Mesothelial cell of epicardium (in vitro differentiated cells): ENCODE data around the gene PSME2. TPM values are rescaled to one million over a fixed set of nuclear protein-coding genes. Genes with fewer than 3 reads are reported as not detected.

ENCODE experiments used
- DNase-seq, 2 experiments: peaks; one replicate each; pipeline ENCODE4 v3.0.0; 2021; ENCODE audit warnings: low spot score in 2 of 2; ENCODE audit not compliant: unreplicated experiment in 2 of 2
- H3K27ac Mint-ChIP-seq: 2 replicates; pipeline ENCODE4 v1.8.0; 2021; ENCODE audit warnings: mixed read lengths
- H3K27me3 Mint-ChIP-seq: 2 replicates; pipeline ENCODE4 v1.8.0; 2021; ENCODE audit warnings: low read depth, mixed read lengths
- H3K36me3 Mint-ChIP-seq: 2 replicates; pipeline ENCODE4 v1.8.0; 2021; ENCODE audit warnings: mixed read lengths
- H3K4me1 Mint-ChIP-seq: 2 replicates; pipeline ENCODE4 v1.8.0; 2021; ENCODE audit warnings: mixed read lengths
- H3K4me3 Mint-ChIP-seq: 2 replicates; pipeline ENCODE4 v1.8.0; 2021; ENCODE audit warnings: mild to moderate bottlenecking, moderate library complexity, mixed read lengths
- H3K9me3 Mint-ChIP-seq: 2 replicates; pipeline ENCODE4 v1.8.0; 2021; ENCODE audit warnings: mixed read lengths
- CTCF ChIP-seq: fragments of 200-600 bp; sonication (generic); IDR thresholded peaks from one replicate; pipeline ENCODE4 v1.5.0; 2021; ENCODE audit warnings: antibody characterized with exemption; ENCODE audit not compliant: unreplicated experiment
- total RNA-seq: library from RNA; stranded (reverse); gene quantifications from 3 replicates; pipeline ENCODE4 v1.2.1, GENCODE V29; 2021

PSME2 gene
- total RNA-seq, 1 donor from 2014 or later, result 148 TPM

GRCh38 chr14:24138396-24139271 lies 7.8 kb downstream of the PSME2 start:
- H3K4me1 Mint-ChIP-seq, result peaks cover 46% of the 10 kb centered on the region
- peak overlapping the region; percentile 93 for H3K4me3 Mint-ChIP-seq
- peak overlapping the region; percentile 66 for H3K27ac Mint-ChIP-seq
- no peak for DNase-seq
- no peaks in the 10 kb centered on the region for H3K9me3 Mint-ChIP-seq
- H3K27me3 Mint-ChIP-seq, result no peaks in the 10 kb centered on the region
- no peak for TF ChIP-seq CTCF
- H3K36me3 Mint-ChIP-seq, result peaks cover 7% of the 10 kb centered on the region

GRCh38 chr14:24137529-24138395 lies 8.6 kb downstream of the PSME2 start:
- Mint-ChIP-seq H3K27me3 (no peaks in the 10 kb centered on the region), H3K4me3 (peak overlapping the region; percentile 93), H3K36me3 (peaks cover 7% of the 10 kb centered on the region), H3K4me1 (peaks cover 42% of the 10 kb centered on the region), H3K27ac (peak overlapping the region; percentile 88), H3K9me3 (no peaks in the 10 kb centered on the region)
- TF ChIP-seq CTCF, result no peak
- DNase-seq, result no peak

- no peaks in the 10 kb centered on the region for H3K27me3 Mint-ChIP-seq
Observed at GRCh38 chr14:24136684-24137528, 9.5 kb downstream of the PSME2 start.

GRCh38 chr14:24135834-24136683 lies 10.4 kb downstream of the PSME2 start, which contains the start of gene PSME1:
PSME1 (plus strand) TSS chr14:24136194; CDS start chr14:24136263, 69 bp downstream.
- TF ChIP-seq CTCF, result no peak
- Mint-ChIP-seq H3K9me3 (no peaks in the 10 kb centered on the region), H3K36me3 (peaks cover 7% of the 10 kb centered on the region), H3K4me3 (peak within 1 kb of the TSS; percentile 83), H3K27me3 (no peaks in the 10 kb centered on the region), H3K27ac (peak within 1 kb of the TSS; percentile 92), H3K4me1 (peaks cover 32% of the 10 kb centered on the region)
- DNase-seq, result peak; percentile 88 to 96

More at GRCh38 chr14:24136684-24137528, 9.5 kb downstream of the PSME2 start:
- Mint-ChIP-seq H3K27ac (peak overlapping the region; percentile 88), H3K36me3 (peaks cover 7% of the 10 kb centered on the region), H3K9me3 (no peaks in the 10 kb centered on the region), H3K4me1 (peaks cover 35% of the 10 kb centered on the region), H3K4me3 (peak overlapping the region; percentile 76)
- no peak for TF ChIP-seq CTCF
- DNase-seq, result no peak
